H1 (cell line): ENCODE measurements around the gene RPL6. TPM values are rescaled to one million over a fixed set of nuclear protein-coding genes. Genes with fewer than 3 reads are reported as not detected.
"Not testable (repeated sequence)": the region's sequence is repeated elsewhere in the genome, so short reads cannot be mapped to it uniquely, and the experiment has no call there.

ENCODE experiments used
- CTCF ChIA-PET: fragments of 300-600 bp; sonication (Branson Sonifier 250); formaldehyde crosslinking; loops from one replicate; lab custom pipeline; 2021; ENCODE audit not compliant: partially characterized antibody; lab: Charles Lee
- POLR2A ChIA-PET: fragments of 300-600 bp; sonication (Branson Sonifier 250); formaldehyde crosslinking; loops from one replicate; lab custom pipeline; 2021; ENCODE audit warnings: inconsistent platforms; ENCODE audit not compliant: partially characterized antibody; lab: Charles Lee
- DNase-seq, 2 experiments: peaks; one replicate each; pipeline versions ENCODE4 v3.0.0 to v3.0.0-alpha.2; 2010 to 2022; ENCODE audit warnings: low spot score in 2 of 2, low read depth in 1 of 2, mixed read lengths in 1 of 2
- FAIRE-seq: peaks from 2 replicates; lab custom pipeline; 2011; peaks lifted over from hg19 to GRCh38; lab: Jason Lieb, UNC
- H2AFZ ChIP-seq: 2 replicates; pipeline ENCODE4 v1.8.1; 2012; ENCODE audit warnings: low read length, inconsistent platforms
- H2AK5ac ChIP-seq: 2 replicates; pipeline ENCODE4 v1.6.1; 2013; ENCODE audit warnings: low read depth, low read length
- H2BK120ac ChIP-seq: replicated peaks from 2 replicates; pipeline ENCODE3; 2013; ENCODE audit warnings: low read depth, low read length, inconsistent platforms
- H2BK12ac ChIP-seq: 2 replicates; pipeline ENCODE4 v1.6.1; 2013; ENCODE audit warnings: low read depth, low read length
- H2BK15ac ChIP-seq: 2 replicates; pipeline ENCODE4 v1.6.1; 2013; ENCODE audit warnings: low read length
- H2BK20ac ChIP-seq: 2 replicates; pipeline ENCODE4 v1.6.1; 2013; ENCODE audit warnings: low read length
- H2BK5ac ChIP-seq: 2 replicates; pipeline ENCODE4 v1.6.1; 2013; ENCODE audit warnings: low read depth, low read length
- H3K14ac ChIP-seq: 2 replicates; pipeline ENCODE4 v1.6.1; 2013; ENCODE audit warnings: inconsistent platforms; ENCODE audit not compliant: insufficient read length
- H3K18ac ChIP-seq: 2 replicates; pipeline ENCODE4 v1.6.1; 2013; ENCODE audit warnings: low read length; ENCODE audit errors: extremely low read depth
- H3K23ac ChIP-seq: 2 replicates; pipeline ENCODE4 v1.6.1; 2013; ENCODE audit warnings: inconsistent platforms; ENCODE audit not compliant: insufficient read length
- H3K23me2 ChIP-seq: 2 replicates; pipeline ENCODE4 v1.6.1; 2013; ENCODE audit warnings: low read depth, low read length
- H3K27ac ChIP-seq: 2 replicates; pipeline ENCODE4 v1.6.1; 2011; ENCODE audit warnings: low read depth, low read length, inconsistent platforms
- H3K27me3 ChIP-seq, 4 experiments: replicated peaks in 1 of 4; 1 replicate in 1 of 4; 2 replicates in 3 of 4; pipeline versions ENCODE4 v1.6.1 to v1.8.1; 2011 to 2013; ENCODE audit warnings: low read length in 3 of 4, mild to moderate bottlenecking in 3 of 4, inconsistent platforms in 2 of 4, mixed read lengths in 2 of 4, moderate library complexity in 1 of 4; ENCODE audit not compliant: control insufficient read depth in 3 of 4, insufficient read depth in 3 of 4; ENCODE audit errors: extremely low read depth in 1 of 4
- H3K36me3 ChIP-seq, 4 experiments: 2 replicates each; pipeline versions ENCODE4 v1.6.1 to v1.8.1; 2011 to 2013; ENCODE audit warnings: mild to moderate bottlenecking in 4 of 4, low read length in 3 of 4, moderate library complexity in 2 of 4, control low read depth in 1 of 4, inconsistent platforms in 1 of 4; ENCODE audit not compliant: insufficient read depth in 4 of 4, control insufficient read depth in 2 of 4
- H3K4ac ChIP-seq: replicated peaks from 2 replicates; pipeline ENCODE3; 2013; ENCODE audit warnings: low read length, low read depth, mixed read lengths, inconsistent platforms; ENCODE audit not compliant: insufficient read length
- H3K4me1 ChIP-seq, 4 experiments: replicated peaks in 1 of 4; 1 replicate in 1 of 4; 2 replicates in 3 of 4; pipeline versions ENCODE4 v1.6.1 to v1.8.1; 2011 to 2013; ENCODE audit warnings: low read length in 3 of 4, inconsistent platforms in 2 of 4, mixed read lengths in 1 of 4; ENCODE audit not compliant: insufficient read depth in 4 of 4, control insufficient read depth in 3 of 4
- H3K4me2 ChIP-seq, 2 experiments: 2 replicates each; pipeline versions ENCODE4 v1.6.1 to v1.8.1; 2011 to 2013; ENCODE audit warnings: low read depth in 2 of 2, low read length in 2 of 2, control low read depth in 1 of 2, inconsistent platforms in 1 of 2, mild to moderate bottlenecking in 1 of 2; ENCODE audit not compliant: insufficient read depth in 1 of 2
- H3K4me3 ChIP-seq, 4 experiments: fragments of 200-600, 300-600 bp in 1 of 4; sonication (generic), shearing (Covaris generic), sonication (Bioruptor Twin) in 1 of 4; 2 replicates each; pipeline versions ENCODE4 v1.5.1 to v1.8.1; 2011 to 2016; ENCODE audit warnings: low read length in 4 of 4, low read depth in 3 of 4, control low read depth in 2 of 4, inconsistent platforms in 2 of 4, mild to moderate bottlenecking in 2 of 4, mixed read lengths in 1 of 4, moderate library complexity in 1 of 4; ENCODE audit not compliant: insufficient read depth in 2 of 4; ENCODE audit errors: extremely low read depth in 1 of 4
- H3K56ac ChIP-seq: replicated peaks from 2 replicates; pipeline ENCODE3; 2013; ENCODE audit warnings: low read depth, mild to moderate bottlenecking, mixed read lengths, low read length, inconsistent platforms; ENCODE audit not compliant: insufficient read length
- H3K79me1 ChIP-seq: 2 replicates; pipeline ENCODE4 v1.6.1; 2013; ENCODE audit warnings: low read depth, low read length, control low read depth
- H3K79me2 ChIP-seq, 2 experiments: 2 replicates each; pipeline versions ENCODE4 v1.6.1 to v1.8.1; 2012 to 2013; ENCODE audit warnings: low read length in 2 of 2, mild to moderate bottlenecking in 2 of 2, inconsistent platforms in 1 of 2; ENCODE audit not compliant: insufficient read depth in 2 of 2, control insufficient read depth in 1 of 2
- H3K9ac ChIP-seq, 4 experiments: replicated peaks in 1 of 4; 1 replicate in 1 of 4; 2 replicates in 3 of 4; pipeline versions ENCODE4 v1.6.1 to v1.8.1; 2011 to 2013; ENCODE audit warnings: low read depth in 3 of 4, low read length in 3 of 4, control low read depth in 2 of 4, mild to moderate bottlenecking in 2 of 4, moderate library complexity in 2 of 4, inconsistent platforms in 1 of 4; ENCODE audit errors: extremely low read depth in 1 of 4
- H3K9me3 ChIP-seq, 2 experiments: 2 replicates each; pipeline versions ENCODE4 v1.6.1 to v1.8.1; 2012 to 2013; ENCODE audit warnings: mild to moderate bottlenecking in 2 of 2, moderate library complexity in 2 of 2, control low read depth in 1 of 2, inconsistent platforms in 1 of 2, low read depth in 1 of 2, low read length in 1 of 2, mixed read lengths in 1 of 2; ENCODE audit not compliant: insufficient read depth in 2 of 2
- H4K20me1 ChIP-seq, 2 experiments: replicated peaks in 1 of 2; 2 replicates each; pipeline versions ENCODE3 to v1.8.1; 2011 to 2013; ENCODE audit warnings: inconsistent platforms in 2 of 2, low read length in 2 of 2, mild to moderate bottlenecking in 1 of 2; ENCODE audit not compliant: insufficient read depth in 2 of 2, control insufficient read depth in 1 of 2
- H4K5ac ChIP-seq: 2 replicates; pipeline ENCODE4 v1.6.1; 2013; ENCODE audit warnings: low read length, low read depth, mixed read lengths, inconsistent platforms; ENCODE audit not compliant: insufficient read length
- H4K8ac ChIP-seq: 2 replicates; pipeline ENCODE4 v1.8.0; 2013; ENCODE audit warnings: mild to moderate bottlenecking, moderate library complexity, low read length, inconsistent platforms; ENCODE audit not compliant: insufficient read depth; ENCODE audit errors: extremely low read depth
- H4K91ac ChIP-seq: replicated peaks from 2 replicates; pipeline ENCODE3; 2013; ENCODE audit warnings: low read length, mixed read lengths, inconsistent platforms; ENCODE audit not compliant: insufficient read length
- WGBS, 2 experiments: shearing (Covaris generic) in 1 of 2; methylation state at CpG; one replicate each; pipeline versions ENCODE4 v1.1.6 to v1.1.7; 2013 to 2015; ENCODE audit warnings: low lambda C conversion rate in 2 of 2, mixed read lengths in 2 of 2, inconsistent platforms in 1 of 2, low coverage in 1 of 2, missing lambda C conversion rate in 1 of 2; ENCODE audit not compliant: insufficient replicate concordance in 2 of 2, insufficient coverage in 1 of 2, insufficient read length in 1 of 2; ENCODE audit errors: extremely low coverage in 1 of 2, missing lambda C conversion rate in 1 of 2; 5-methylcytosine and 5-hydroxymethylcytosine counted together
- polyA plus RNA-seq, 7 experiments: library from polyadenylated mRNA; depleted of rRNA in 3 of 7; stranded (reverse) in 5 of 7; unstranded in 2 of 7; fragments of >200 nt in 5 of 7; fragments of 200-250 nt in 2 of 7; gene quantifications; 1 replicate in 5 of 7; 2 replicates in 1 of 7; 4 replicates in 1 of 7; pipeline versions ENCODE4 v1.2.1 to v1.2.3, GENCODE V29; 2011 to 2013; ENCODE audit warnings: missing spikeins in 2 of 7, mixed read lengths in 2 of 7
- total RNA-seq: library from RNA; stranded (reverse); fragmentation: NEBNext Ultra II Directional; extraction: Animal tissue kit (Norgen Biotek cat#: 25700); gene quantifications from 2 replicates; pipeline ENCODE4 v1.2.1, GENCODE V29; 2021

The RPL6 gene
- total and polyA plus RNA-seq, 2 of the 8 experiments (the other 6 are each of a cell fraction or from before 2014, with no cell fraction given): 1,073 to 1,643 TPM

- H2AK5ac ChIP-seq, H2BK120ac ChIP-seq, H4K8ac ChIP-seq, H3K18ac ChIP-seq, H2BK20ac ChIP-seq, FAIRE-seq, H3K4ac ChIP-seq, H2BK12ac ChIP-seq, H3K23ac ChIP-seq, H4K20me1 ChIP-seq, H3K23me2 ChIP-seq, CTCF ChIA-PET, H2BK5ac ChIP-seq, H3K79me1 ChIP-seq, H3K27me3 ChIP-seq, H3K4me2 ChIP-seq, H3K56ac ChIP-seq, H3K36me3 ChIP-seq, H3K14ac ChIP-seq, DNase-seq, H4K91ac ChIP-seq, H3K27ac ChIP-seq, H4K5ac ChIP-seq, H3K9ac ChIP-seq, H2BK15ac ChIP-seq, H3K4me1 ChIP-seq, H2AFZ ChIP-seq, H3K9me3 ChIP-seq, H3K4me3 ChIP-seq: not testable (repeated sequence)
- POLR2A ChIA-PET: interaction anchor here (2.2 to 2.5 kb wide), 2 partner anchors 9 to 11 kb away, joined by 7 to 18 read pairs; no protein-coding TSS in a partner anchor
- 85% methylated on average over 4 of the region's 4 CpGs; no CpG with 5 or more reads in 1 of the 2 experiments for WGBS, 2 experiments
- peaks cover 8 to 12% of the 10 kb centered on the region in 2 experiments for H3K79me2 ChIP-seq
These were observed 6.1 kb upstream of the RPL6 start for GRCh38 chr12:112415457-112415856.
